Activated CD4-positive, alpha-beta T cell treated with anti-CD3 and anti-CD28 coated beads for 1 hour (primary cell): ENCODE measurements around the gene THEMIS2.

ENCODE experiments used
- DNase-seq: peaks from one replicate; pipeline ENCODE4 v3.0.0-alpha.2; 2020

The THEMIS2 gene

GRCh38 chr1:27886744-27887143 lies 14.4 kb downstream of the THEMIS2 start:
- no peak for DNase-seq

DNA sequence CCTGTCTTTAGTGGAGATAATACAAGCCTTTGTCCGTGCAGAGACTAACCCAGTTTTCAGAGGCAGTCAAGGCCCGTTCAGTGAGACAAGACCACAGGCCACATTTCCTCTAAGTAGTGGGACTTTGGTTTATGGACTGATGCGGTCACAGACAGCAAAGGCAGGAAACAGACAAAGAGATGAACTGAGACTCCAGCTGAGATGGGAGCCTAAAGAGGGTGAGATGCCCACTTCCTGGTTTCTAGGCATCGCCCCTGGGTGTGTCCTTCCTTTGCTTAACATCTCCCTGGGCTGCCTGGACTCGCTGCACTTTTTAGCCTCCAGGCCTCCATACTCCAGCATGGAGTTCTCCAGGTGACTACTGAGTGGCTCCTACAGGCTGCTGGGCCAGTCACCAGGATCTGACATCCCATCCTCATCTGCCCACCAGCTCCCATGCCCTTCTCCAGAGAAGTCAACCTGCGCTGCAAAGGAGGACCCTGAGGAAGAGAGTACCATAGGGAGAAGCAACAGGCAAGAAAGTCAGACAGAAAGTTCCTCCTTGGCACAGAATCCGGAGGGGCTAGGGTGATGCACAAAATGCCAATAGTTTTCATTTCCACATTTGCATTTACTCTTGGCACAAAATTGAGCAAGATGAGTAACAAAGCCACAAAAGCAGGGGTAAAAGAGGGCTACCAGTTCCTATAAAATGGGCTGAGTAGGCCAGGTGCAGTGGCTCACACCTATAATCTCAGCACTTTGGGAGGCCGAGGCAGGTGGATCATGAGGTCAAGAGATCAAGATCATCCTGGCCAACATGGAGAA lies 15.1 kb downstream of the THEMIS2 start:
- no peak for DNase-seq

GRCh38 chr1:27889506-27889905 lies 17.2 kb downstream of the THEMIS2 start:
- DNase-seq, result no peak

GRCh38 chr1:27891196-27891889 lies 19.0 kb downstream of the THEMIS2 start:
- no peak for DNase-seq

GRCh38 chr1:27894521-27894920 lies 22.2 kb downstream of the THEMIS2 start:
- no peak for DNase-seq

- DNase-seq, result no peak
Observed at GRCh38 chr1:27906759-27907158, 34.4 kb downstream of the THEMIS2 start.

GRCh38 chr1:27912429-27912828 lies 40.1 kb downstream of the THEMIS2 start:
- DNase-seq, result no peak

DNA sequence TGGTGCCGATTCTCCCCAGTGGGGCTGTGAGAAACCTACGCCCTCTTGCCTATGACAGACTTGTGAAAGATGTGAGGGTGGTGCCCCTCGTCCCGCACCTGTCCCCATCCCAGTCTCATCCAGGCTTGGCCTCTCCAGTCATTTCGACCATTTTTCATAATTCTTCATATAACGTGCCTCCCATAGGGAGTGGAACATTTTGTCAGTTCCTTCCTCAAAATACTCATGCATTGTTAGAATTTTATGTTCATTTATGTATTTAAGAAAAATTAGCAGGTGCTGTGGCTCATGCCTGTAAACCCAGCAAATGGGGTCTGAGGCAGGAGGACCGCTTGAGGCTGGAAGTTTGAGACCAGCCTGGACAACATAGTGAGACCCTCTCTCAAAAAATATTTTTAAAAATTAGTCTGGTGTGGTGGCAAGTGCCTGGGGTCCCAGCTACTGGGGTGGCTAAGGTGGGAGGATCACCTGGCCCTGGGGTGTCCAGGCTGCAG lies 42.8 kb downstream of the THEMIS2 start:
- DNase-seq, result no peak

DNA sequence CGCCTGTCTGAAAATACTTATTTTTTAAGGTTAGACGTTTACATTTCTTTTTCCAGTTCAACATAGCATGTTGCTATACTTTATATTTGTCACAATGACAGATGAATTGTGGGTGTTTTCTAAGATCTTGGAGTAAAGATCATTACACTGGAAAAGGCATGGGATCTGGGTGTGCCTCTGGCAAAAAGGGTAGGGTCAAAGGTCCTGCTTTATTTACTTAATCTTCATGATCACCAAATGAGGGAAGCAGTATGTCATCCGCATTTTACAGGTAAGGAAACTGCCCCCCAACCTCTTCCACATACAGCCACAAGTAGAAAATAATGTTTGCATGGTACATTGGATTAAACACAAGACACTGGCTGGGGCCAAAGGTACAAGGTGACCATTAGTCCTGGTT lies 49.9 kb downstream of the THEMIS2 start:
- no peak for DNase-seq

DNA sequence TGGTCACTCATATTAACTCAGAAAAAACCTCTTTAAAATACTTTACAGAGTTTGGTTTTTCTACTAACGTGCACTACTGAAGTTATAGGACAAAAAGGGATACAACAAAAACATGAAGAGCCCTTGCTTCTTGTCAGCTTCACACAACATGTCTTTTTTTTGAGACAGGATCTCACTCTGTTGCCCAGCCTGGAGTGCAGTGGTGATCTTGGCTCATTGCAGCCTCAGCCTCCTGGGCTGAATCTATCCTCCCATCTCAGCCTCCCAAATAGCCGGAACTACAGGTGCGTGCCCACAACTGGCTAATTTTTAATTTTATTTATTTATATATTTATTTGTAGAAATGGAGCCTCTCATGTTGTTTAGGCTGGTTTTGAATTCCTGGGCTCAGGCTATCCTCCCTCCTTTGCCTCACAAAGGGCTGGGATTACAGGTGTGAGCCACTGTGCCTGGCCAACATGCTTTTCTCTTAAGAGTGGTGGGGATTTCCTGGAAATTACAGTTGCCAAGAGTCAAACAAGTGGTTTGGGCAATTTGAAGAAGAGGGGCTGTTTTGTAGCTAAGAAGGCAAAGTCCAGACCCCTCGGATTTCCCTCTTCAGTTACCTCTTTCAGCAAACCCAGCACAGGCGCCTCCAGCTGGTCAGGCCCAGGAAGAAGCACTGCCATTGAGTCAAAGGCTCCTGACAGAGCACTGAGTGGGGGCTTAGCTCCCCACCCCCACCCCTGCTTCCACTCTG lies 56.0 kb downstream of the THEMIS2 start:
- no peak for DNase-seq

GRCh38 chr1:27931184-27931583 lies 58.8 kb downstream of the THEMIS2 start:
- DNase-seq, result no peak

GRCh38 chr1:27931759-27932158 lies 59.4 kb downstream of the THEMIS2 start:
- DNase-seq, result no peak

DNA sequence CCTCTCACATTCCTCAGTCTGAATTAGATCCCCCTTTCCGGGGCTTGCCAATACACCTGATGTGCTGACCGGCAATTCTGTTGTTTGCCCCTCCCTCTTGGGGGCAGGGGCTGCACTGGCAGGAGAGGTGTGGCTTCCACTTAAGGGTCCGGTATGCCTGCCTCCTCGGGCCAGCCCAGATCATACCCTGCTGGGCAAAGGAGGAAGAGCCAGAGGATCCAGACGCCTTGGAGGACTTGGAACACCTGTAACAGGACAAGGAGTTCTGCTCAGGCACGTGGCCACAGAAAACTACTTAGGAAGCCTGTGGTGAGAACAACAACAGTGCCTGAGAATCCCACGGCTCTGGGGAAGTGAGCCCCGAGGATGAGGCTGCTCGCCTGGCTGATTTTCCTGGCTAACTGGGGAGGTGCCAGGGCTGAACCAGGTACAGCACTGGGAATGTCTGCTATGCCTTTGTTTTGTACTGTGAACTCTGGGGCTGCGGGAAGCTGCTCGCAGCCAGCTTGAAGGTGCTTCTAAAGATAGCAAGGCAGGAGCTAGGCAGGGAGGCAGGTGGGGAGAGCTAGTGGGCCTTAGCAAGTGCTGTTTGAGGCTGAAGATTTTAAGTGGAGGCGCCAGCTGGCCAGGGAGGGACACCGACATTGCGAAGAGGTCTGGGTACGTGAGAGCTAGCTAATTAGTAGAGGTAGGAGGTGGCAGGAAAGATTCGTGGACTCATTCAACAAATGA lies 62.6 kb downstream of the THEMIS2 start, which contains the start of gene SMPDL3B:
SMPDL3B (plus strand) TSS at position 183 of the 732 bp plus-strand sequence; CDS start at position 367, 184 bp downstream.
- DNase-seq, result no peak

- no peak for DNase-seq
Observed at GRCh38 chr1:27935721-27936120, 63.4 kb downstream of the THEMIS2 start.
